PC-9 (cell line): ENCODE data around the gene ALDOB. TPM values are rescaled to one million over a fixed set of nuclear protein-coding genes. Genes with fewer than 3 reads are reported as not detected.
A peak's percentile ranks its signal among the peaks of the same experiment; 100 is the strongest.

Experiments used
- BruUV-seq: library from RNA; stranded (reverse); fragments of 400-500 nt; replicated peaks from 2 replicates; lab custom pipeline; 2021; lab: Mats Ljungman, UMichigan
- CTCF ChIA-PET: fragments of 300-600 bp; sonication (Branson Sonifier 250); formaldehyde crosslinking; loops from one replicate; lab custom pipeline; 2022; ENCODE audit warnings: antibody characterized with exemption; lab: Charles Lee
- POLR2A ChIA-PET: fragments of 300-600 bp; sonication (Branson Sonifier 250); formaldehyde crosslinking; loops from one replicate; lab custom pipeline; 2022; ENCODE audit warnings: antibody characterized with exemption; ENCODE audit not compliant: unreplicated experiment; lab: Charles Lee
- DNase-seq, 2 experiments: peaks; one replicate each; pipeline versions ENCODE4 v3.0.0 to v3.0.0-alpha.2; 2015 to 2022; ENCODE audit warnings: mixed read lengths in 1 of 2
- H2AFZ ChIP-seq: fragments of 200-600 bp; sonication (generic); 2 replicates; pipeline ENCODE4 v1.8.1; 2017; ENCODE audit warnings: antibody characterized with exemption
- H3F3A ChIP-seq: fragments of 200-600 bp; sonication (generic); 2 replicates; pipeline ENCODE4 v1.8.1; 2017; ENCODE audit warnings: antibody characterized with exemption, mild to moderate bottlenecking, low read depth; ENCODE audit not compliant: insufficient read depth
- H3K27ac ChIP-seq: fragments of 200-600 bp; sonication (generic); 2 replicates; pipeline ENCODE4 v1.6.1; 2016; ENCODE audit warnings: mixed run types
- H3K27me3 ChIP-seq: fragments of 200-600 bp; sonication (generic); 2 replicates; pipeline ENCODE4 v1.6.1; 2016; ENCODE audit warnings: low read depth, mixed run types; ENCODE audit not compliant: insufficient read depth
- H3K36me3 ChIP-seq: fragments of 200-600 bp; sonication (generic); 2 replicates; pipeline ENCODE4 v1.6.1; 2016; ENCODE audit warnings: low read depth, mixed run types
- H3K4me1 ChIP-seq: fragments of 200-600 bp; sonication (generic); replicated peaks from 2 replicates; pipeline ENCODE4 v1.6.1; 2016; ENCODE audit warnings: mixed run types; ENCODE audit not compliant: insufficient read depth
- H3K4me2 ChIP-seq: fragments of 200-600 bp; sonication (generic); 2 replicates; pipeline ENCODE4 v1.6.1; 2017; ENCODE audit warnings: mixed run types
- H3K4me3 ChIP-seq: fragments of 200-600 bp; sonication (generic); 2 replicates; pipeline ENCODE4 v1.6.1; 2016; ENCODE audit warnings: mixed run types
- H3K79me2 ChIP-seq: fragments of 200-600 bp; sonication (generic); 2 replicates; pipeline ENCODE4 v1.6.1; 2017; ENCODE audit warnings: low read depth, mixed run types
- H3K9me2 ChIP-seq: fragments of 200-600 bp; sonication (generic); 2 replicates; pipeline ENCODE4 v1.8.1; 2017; ENCODE audit warnings: mild to moderate bottlenecking; ENCODE audit not compliant: insufficient read depth
- H3K9me3 ChIP-seq: fragments of 200-600 bp; sonication (generic); 2 replicates; pipeline ENCODE4 v1.8.1; 2016; ENCODE audit warnings: low read depth; ENCODE audit not compliant: insufficient read depth
- H4K20me1 ChIP-seq: fragments of 200-600 bp; sonication (generic); 2 replicates; pipeline ENCODE4 v1.8.1; 2017; ENCODE audit not compliant: insufficient read depth
- EZH2 ChIP-seq: fragments of 200-600 bp; sonication (generic); IDR thresholded peaks from 2 replicates; pipeline ENCODE4 v1.8.0; 2017; ENCODE audit warnings: antibody characterized with exemption, low read depth
- intact Hi-C: fragments of 100-400 bp; cut with micrococcal nuclease; formaldehyde crosslinking; loops from one replicate; pipeline ENCODE4 v1.10.0; 2022; ENCODE audit not compliant: unreplicated experiment
- total RNA-seq: library from RNA; stranded (reverse); gene quantifications from 2 replicates; pipeline ENCODE4 v1.2.3, GENCODE V29; 2021
- TF ChIP-seq, protein P1 (sequence below): fragments of 200-600 bp; sonication (generic); conservative IDR thresholded peaks from 2 replicates; pipeline ENCODE4 v1.6.1; 2017; ENCODE audit warnings: mixed run types, antibody characterized with exemption, mild to moderate bottlenecking, moderate library complexity

The ALDOB gene
- total RNA-seq, 1 experiment from 2014 or later: not detected

DNA sequence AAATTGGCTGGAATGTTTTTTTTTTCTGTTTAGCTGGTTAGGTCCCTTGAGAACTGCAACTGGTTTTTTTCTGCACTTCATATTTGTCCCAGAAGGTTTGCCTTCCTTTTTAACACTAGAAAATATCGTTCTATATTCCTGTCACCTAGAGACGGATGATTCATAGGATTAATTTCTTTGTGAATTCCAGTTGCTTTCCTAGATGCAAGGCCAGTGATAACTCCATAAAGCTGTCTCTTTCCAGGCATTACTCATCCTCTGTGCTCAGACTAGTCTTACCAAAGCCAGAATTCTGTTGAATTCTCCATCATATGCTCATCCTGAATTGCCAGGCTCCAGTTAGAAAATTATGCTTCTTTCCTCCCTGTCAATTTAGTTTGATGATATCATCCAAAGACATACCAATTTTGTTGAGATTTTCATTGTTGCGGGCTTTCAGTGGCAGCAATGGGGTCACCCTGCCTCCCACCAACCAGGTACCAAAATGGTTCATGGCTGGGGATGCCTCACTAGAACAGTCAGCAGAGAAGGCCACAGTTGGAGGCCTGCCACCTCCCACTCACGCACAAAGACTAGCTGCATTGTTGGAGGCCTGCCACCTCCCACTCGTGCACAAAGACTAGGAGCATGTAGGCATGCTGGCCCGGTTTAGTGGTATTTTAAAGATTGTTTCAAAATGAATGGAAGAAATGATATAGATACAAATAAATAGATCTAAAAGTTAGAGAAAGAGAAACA is 59.3 kb downstream of the ALDOB start:
- Histone ChIP-seq H3K27ac (no peak overlapping the region), H3K4me2 (peak overlapping the region; percentile 64), H3K79me2 (no peaks in the 10 kb centered on the region), H3K27me3 (no peaks in the 10 kb centered on the region), H3K36me3 (no peaks in the 10 kb centered on the region), H3K9me3 (no peaks in the 10 kb centered on the region; the same call in 1 of the 2 replicates), H3K4me1 (no peaks in the 10 kb centered on the region), H3K9me2 (no peaks in the 10 kb centered on the region), H4K20me1 (no peaks in the 10 kb centered on the region), H3K4me3 (peak overlapping the region; percentile 43; the same call in 1 of the 2 replicates), H2AFZ (peak overlapping the region; percentile 74), H3F3A (no peaks in the 10 kb centered on the region)
- ChIA-PET POLR2A (no interaction called here), CTCF (no interaction called here)
- no TSS peak for BruUV-seq
- intact Hi-C loops: no loop called here
- no peak for DNase-seq
- TF ChIP-seq EZH2: no peak
- TF ChIP-seq, protein P1, sequence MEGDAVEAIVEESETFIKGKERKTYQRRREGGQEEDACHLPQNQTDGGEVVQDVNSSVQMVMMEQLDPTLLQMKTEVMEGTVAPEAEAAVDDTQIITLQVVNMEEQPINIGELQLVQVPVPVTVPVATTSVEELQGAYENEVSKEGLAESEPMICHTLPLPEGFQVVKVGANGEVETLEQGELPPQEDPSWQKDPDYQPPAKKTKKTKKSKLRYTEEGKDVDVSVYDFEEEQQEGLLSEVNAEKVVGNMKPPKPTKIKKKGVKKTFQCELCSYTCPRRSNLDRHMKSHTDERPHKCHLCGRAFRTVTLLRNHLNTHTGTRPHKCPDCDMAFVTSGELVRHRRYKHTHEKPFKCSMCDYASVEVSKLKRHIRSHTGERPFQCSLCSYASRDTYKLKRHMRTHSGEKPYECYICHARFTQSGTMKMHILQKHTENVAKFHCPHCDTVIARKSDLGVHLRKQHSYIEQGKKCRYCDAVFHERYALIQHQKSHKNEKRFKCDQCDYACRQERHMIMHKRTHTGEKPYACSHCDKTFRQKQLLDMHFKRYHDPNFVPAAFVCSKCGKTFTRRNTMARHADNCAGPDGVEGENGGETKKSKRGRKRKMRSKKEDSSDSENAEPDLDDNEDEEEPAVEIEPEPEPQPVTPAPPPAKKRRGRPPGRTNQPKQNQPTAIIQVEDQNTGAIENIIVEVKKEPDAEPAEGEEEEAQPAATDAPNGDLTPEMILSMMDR: no peak

DNA sequence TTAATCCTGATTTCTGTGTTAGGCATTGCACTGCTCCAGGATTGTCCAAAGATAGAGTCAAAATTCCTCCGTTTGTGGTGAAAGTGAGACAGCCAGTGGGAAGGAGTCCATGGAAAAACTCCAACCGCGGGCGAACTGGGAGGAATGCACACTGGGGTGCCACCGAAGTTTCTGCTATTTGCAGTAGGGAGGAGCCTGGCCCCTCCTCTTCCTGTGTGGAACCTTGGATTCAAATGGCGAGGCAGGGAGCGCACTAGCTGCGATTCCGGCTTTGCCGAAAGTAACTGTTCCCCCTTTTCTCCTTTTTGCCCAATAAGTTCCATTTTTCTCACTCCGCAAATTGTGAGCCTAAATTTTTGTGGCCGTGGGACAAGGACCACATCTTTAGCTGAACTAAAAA is 60.0 kb downstream of the ALDOB start:
- no peaks in the 10 kb centered on the region for H3K79me2 ChIP-seq
- peak overlapping the region; percentile 64 for H3K4me2 ChIP-seq
- TF ChIP-seq, protein P1: no peak
- no peak for TF ChIP-seq EZH2
- no peaks in the 10 kb centered on the region for H3F3A ChIP-seq
- BruUV-seq: no TSS peak
- no peaks in the 10 kb centered on the region for H3K4me1 ChIP-seq
- H3K27ac ChIP-seq: no peak overlapping the region
- ChIA-PET POLR2A (no interaction called here), CTCF (no interaction called here)
- no peak for DNase-seq
- no peaks in the 10 kb centered on the region for H3K36me3 ChIP-seq
- H3K27me3 ChIP-seq: no peaks in the 10 kb centered on the region
- peak overlapping the region; percentile 74 for H2AFZ ChIP-seq
- intact Hi-C loops: no loop called here
- H3K9me3 ChIP-seq: no peaks in the 10 kb centered on the region; the same call in 1 of the 2 replicates
- peak overlapping the region; percentile 43; the same call in 1 of the 2 replicates for H3K4me3 ChIP-seq
- no peaks in the 10 kb centered on the region for H3K9me2 ChIP-seq
- H4K20me1 ChIP-seq: no peaks in the 10 kb centered on the region

DNA sequence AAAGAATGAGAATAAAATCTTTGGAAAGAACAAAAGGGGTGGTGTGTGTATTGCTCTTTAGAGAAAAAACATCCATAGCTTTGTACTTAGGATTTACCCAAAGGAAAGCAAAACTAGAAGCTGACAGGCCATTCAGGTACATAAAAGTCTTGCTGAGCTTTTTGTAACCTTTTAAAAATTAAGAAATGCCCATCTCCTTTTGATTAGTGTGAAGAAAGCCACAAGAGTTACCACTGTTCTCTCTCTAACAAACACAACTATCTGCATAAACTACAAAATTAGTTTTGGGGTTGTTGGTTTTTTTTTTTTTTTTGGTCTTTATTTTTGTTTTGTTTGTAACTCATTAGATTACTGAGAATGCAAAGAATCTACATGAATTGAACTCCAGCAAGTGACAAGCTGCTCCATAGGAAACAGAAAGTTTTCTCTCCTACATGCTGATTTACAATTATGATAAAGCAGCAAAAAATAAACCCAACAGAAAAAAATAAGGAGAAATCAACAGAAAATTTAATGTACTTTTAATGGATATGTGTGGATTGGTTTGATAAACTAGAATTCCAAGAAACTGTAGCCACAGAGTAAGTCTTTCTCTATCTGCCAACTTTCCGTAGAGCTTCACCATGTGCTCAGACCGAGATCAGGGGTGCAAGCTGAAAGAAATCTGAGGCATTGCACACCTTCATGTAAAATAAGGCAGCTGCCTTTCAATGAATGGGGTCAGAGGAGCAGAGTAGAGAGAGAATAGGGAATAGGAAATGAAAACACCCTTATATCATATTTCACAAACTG is 63.1 kb downstream of the ALDOB start:
- no peaks in the 10 kb centered on the region for H3K4me1 ChIP-seq
- H3K4me3 ChIP-seq: no peak overlapping the region
- no peaks in the 10 kb centered on the region for H3F3A ChIP-seq
- H4K20me1 ChIP-seq: no peaks in the 10 kb centered on the region
- no peaks in the 10 kb centered on the region for H3K9me2 ChIP-seq
- H3K27me3 ChIP-seq: no peaks in the 10 kb centered on the region
- H3K36me3 ChIP-seq: no peaks in the 10 kb centered on the region
- H3K79me2 ChIP-seq: no peaks in the 10 kb centered on the region
- no peak for DNase-seq
- H3K4me2 ChIP-seq: no peak overlapping the region
- no peaks in the 10 kb centered on the region; the same call in 1 of the 2 replicates for H3K9me3 ChIP-seq
- CTCF ChIA-PET: interaction anchor here (0.5 kb wide), 1 partner anchor 27 kb away, joined by 3 read pairs; no protein-coding TSS in a partner anchor
- TF ChIP-seq EZH2: no peak
- TF ChIP-seq, protein P1: no peak
- H2AFZ ChIP-seq: no peak overlapping the region
- POLR2A ChIA-PET: interaction anchor here (0.7 kb wide), 1 partner anchor 573 kb away, joined by 3 read pairs; no protein-coding TSS in a partner anchor
- no peak overlapping the region for H3K27ac ChIP-seq
- no TSS peak for BruUV-seq
- intact Hi-C loops: no loop called here
